ENCODE measurements around the gene SCARF2.

DNA sequence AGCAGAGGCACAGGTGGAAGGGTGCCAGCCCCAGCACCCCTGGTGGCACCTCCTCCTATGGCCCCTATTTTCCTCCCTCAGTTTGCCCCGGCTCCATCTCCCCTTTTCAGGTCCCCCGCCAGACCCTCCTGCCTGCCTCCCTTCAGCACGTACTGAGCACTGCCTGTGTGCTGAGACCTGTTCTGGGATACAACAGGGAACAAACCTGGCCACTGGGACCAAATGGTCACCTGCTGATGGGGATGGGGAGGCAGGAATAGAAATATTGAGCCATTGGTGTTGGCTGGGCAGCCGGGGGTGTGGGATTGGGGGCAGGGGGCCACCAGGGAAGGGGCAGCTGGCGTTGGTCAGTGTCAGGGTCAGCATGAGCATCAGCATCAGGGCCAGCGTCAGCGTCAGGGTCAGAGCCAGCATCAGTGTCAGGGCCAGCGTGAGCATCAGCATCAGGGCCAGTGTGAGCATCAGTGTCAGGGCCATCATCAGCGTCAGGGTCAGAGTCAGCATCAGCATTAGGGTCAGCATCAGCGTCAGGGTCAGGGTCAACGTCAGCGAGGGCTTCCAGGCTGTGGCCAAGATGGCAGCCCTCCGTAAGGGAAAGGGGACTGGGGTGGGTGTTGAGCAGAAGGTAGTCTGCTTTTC, 36.1 kb downstream of the SCARF2 start:
- TF ChIP-seq, protein P1, sequence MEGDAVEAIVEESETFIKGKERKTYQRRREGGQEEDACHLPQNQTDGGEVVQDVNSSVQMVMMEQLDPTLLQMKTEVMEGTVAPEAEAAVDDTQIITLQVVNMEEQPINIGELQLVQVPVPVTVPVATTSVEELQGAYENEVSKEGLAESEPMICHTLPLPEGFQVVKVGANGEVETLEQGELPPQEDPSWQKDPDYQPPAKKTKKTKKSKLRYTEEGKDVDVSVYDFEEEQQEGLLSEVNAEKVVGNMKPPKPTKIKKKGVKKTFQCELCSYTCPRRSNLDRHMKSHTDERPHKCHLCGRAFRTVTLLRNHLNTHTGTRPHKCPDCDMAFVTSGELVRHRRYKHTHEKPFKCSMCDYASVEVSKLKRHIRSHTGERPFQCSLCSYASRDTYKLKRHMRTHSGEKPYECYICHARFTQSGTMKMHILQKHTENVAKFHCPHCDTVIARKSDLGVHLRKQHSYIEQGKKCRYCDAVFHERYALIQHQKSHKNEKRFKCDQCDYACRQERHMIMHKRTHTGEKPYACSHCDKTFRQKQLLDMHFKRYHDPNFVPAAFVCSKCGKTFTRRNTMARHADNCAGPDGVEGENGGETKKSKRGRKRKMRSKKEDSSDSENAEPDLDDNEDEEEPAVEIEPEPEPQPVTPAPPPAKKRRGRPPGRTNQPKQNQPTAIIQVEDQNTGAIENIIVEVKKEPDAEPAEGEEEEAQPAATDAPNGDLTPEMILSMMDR (conservative IDR thresholded peaks at IDR 0.05; ENCODE audit: low read depth in 2 of 2) = no peak
- TF ChIP-seq ZNF114 (CRISPR knock-in tag; IDR thresholded peaks at IDR 0.05) (no peak), POLR2AphosphoS5 (IDR thresholded peaks at IDR 0.05; ENCODE audit: low read depth) (no peak), CREB1 (CRISPR knock-in tag; IDR thresholded peaks at IDR 0.05; ENCODE audit: low read depth) (no peak), JUNB (IDR thresholded peaks at IDR 0.05; ENCODE audit: unreplicated experiment) (no peak), EZH2 (IDR thresholded peaks at IDR 0.05; ENCODE audit: low read depth, unreplicated experiment) (no peak), EZH2phosphoT487 (IDR thresholded peaks at IDR 0.05; ENCODE audit: unreplicated experiment) (no peak), STAT1 (IDR thresholded peaks at IDR 0.05; ENCODE audit: unreplicated experiment) (no peak)
- TF ChIP-seq, protein P2, sequence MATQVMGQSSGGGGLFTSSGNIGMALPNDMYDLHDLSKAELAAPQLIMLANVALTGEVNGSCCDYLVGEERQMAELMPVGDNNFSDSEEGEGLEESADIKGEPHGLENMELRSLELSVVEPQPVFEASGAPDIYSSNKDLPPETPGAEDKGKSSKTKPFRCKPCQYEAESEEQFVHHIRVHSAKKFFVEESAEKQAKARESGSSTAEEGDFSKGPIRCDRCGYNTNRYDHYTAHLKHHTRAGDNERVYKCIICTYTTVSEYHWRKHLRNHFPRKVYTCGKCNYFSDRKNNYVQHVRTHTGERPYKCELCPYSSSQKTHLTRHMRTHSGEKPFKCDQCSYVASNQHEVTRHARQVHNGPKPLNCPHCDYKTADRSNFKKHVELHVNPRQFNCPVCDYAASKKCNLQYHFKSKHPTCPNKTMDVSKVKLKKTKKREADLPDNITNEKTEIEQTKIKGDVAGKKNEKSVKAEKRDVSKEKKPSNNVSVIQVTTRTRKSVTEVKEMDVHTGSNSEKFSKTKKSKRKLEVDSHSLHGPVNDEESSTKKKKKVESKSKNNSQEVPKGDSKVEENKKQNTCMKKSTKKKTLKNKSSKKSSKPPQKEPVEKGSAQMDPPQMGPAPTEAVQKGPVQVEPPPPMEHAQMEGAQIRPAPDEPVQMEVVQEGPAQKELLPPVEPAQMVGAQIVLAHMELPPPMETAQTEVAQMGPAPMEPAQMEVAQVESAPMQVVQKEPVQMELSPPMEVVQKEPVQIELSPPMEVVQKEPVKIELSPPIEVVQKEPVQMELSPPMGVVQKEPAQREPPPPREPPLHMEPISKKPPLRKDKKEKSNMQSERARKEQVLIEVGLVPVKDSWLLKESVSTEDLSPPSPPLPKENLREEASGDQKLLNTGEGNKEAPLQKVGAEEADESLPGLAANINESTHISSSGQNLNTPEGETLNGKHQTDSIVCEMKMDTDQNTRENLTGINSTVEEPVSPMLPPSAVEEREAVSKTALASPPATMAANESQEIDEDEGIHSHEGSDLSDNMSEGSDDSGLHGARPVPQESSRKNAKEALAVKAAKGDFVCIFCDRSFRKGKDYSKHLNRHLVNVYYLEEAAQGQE (IDR thresholded peaks at IDR 0.05; ENCODE audit: unreplicated experiment) = no peak
- TF ChIP-seq, protein P3, sequence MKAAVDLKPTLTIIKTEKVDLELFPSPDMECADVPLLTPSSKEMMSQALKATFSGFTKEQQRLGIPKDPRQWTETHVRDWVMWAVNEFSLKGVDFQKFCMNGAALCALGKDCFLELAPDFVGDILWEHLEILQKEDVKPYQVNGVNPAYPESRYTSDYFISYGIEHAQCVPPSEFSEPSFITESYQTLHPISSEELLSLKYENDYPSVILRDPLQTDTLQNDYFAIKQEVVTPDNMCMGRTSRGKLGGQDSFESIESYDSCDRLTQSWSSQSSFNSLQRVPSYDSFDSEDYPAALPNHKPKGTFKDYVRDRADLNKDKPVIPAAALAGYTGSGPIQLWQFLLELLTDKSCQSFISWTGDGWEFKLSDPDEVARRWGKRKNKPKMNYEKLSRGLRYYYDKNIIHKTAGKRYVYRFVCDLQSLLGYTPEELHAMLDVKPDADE (IDR thresholded peaks at IDR 0.05) = no peak

Measured in GM23338 (cell line).